Hematopoietic multipotent progenitor cell treated with erythropoietin and hydrocortisone succinate and interleukin-3 and kit ligand, for 17 days (in vitro differentiated cells): ENCODE measurements around the gene RFPL4A.

Source experiments
- DNase-seq: peaks from one replicate; pipeline ENCODE4 v3.0.0-alpha.2; 2015; ENCODE audit warnings: low spot score

The RFPL4A gene

DNA sequence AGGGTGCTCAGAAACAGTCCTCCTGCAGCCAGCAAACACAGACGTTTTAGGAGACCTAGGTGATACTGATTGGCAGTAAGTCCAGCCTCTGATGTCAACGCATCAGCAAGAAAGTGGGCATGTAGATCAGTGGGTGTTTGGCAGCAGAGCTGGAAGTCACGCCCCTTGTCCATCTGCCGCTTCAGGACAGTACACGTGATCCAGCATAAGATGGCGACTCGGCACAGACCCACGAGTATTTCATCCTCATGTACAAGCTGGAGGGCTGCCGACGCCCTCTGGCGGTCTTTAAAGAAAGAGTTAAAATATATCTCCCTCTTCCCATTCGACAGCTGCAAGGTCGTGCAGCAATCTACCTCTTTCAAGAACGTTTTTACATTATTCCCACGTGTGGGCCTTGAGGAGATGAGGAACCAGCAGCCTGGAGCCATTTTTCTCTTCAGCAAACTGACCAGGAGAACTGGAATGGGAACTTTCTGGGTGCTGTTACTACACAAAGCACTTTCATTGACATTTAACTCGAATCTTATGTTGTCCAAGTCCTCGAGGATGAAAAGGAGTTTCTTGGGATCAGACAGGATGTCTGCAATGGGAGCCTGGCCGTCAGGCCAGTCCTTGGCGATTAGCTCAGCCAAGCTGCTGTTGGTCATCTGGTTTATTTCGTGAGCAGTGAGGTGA is 50.6 kb downstream of the RFPL4A start:
- peak; percentile 11 for DNase-seq

DNA sequence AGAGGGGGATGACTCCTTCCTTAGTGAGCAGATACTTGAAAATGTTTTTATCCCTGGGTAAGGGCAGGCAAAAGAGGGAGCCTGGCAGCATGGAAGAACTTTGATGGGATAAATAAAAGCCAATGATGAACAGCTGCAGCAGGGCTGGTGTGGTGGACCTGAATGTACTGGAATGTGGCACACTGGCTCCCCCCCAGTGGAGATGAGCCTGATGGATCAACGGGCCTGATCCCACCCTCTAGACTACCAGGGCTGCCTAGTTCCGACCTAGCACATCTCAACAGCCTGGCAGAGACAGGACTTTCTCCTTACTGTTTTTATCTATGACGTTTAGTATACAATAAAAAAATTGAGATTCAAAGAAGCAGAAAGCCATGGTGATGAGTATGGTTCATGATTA is 52.4 kb downstream of the RFPL4A start:
- DNase-seq: no peak

- no peak for DNase-seq
Observed at GRCh38 chr19:55812449-55812848, 53.6 kb downstream of the RFPL4A start.
